ENCODE results near the gene AHSP. TPM values are rescaled to one million over a fixed set of nuclear protein-coding genes. Genes with fewer than 3 reads are reported as not detected.
"Not testable (repeated sequence)": the region's sequence is repeated elsewhere in the genome, so short reads cannot be mapped to it uniquely, and the experiment has no call there.

Gene AHSP
- total and polyA plus RNA-seq, 2 of the 4 experiments (the other 2 are of a cell fraction): not detected

DNA sequence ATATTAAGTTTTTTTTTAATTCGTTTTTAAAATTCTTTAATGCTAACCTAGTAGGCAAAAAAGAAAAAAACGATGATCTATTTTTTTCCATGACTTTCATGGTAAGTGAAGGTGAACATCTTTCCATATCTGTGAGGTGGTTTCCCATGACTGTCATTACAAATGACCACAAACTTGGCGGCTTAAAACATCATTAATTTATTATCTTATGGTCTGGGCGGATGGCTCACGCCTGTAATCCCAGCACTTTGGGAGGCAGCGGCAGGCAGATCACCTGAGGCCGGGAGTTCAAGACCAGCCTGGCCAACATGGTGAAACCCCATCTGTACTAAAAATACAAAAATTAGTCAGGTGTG is 10.5 kb downstream of the AHSP start:
- H4K5ac ChIP-seq (ENCODE audit: low read depth, low read length); H2BK20ac ChIP-seq (ENCODE audit: low read depth, low read length); H2BK5ac ChIP-seq (ENCODE audit: low read depth, low read length, poor library complexity, severe bottlenecking); H3K36me3 ChIP-seq (ENCODE audit: control insufficient read depth, insufficient read depth, low read length); H3K9ac ChIP-seq (ENCODE audit: low read depth, low read length); H3K23ac ChIP-seq (ENCODE audit: low read depth, low read length); H3K4me1 ChIP-seq (ENCODE audit: control insufficient read depth, insufficient read depth, low read length); H3K9me1 ChIP-seq (ENCODE audit: insufficient read depth, low read length); H3K4me2 ChIP-seq (ENCODE audit: low read depth, low read length); H3K79me1 ChIP-seq (ENCODE audit: low read depth in 1 of 2, low read length in 2 of 2); H3K18ac ChIP-seq (ENCODE audit: low read depth, low read length); H4K91ac ChIP-seq (ENCODE audit: insufficient read depth, low read depth, low read length); BruUV-seq (replicated peaks); H2AFZ ChIP-seq (replicated peaks; ENCODE audit: low read length, poor library complexity); H2BK15ac ChIP-seq (ENCODE audit: low read depth, low read length); ATAC-seq (ENCODE audit: low read depth); H3K4me3 ChIP-seq (ENCODE audit: insufficient read depth, low read depth, low read length); H4K8ac ChIP-seq (ENCODE audit: low read depth in 2 of 2, low read length in 2 of 2); H2AK9ac ChIP-seq (replicated peaks; ENCODE audit: low read depth, low read length, poor library complexity); DNase-seq; H3K27ac ChIP-seq (ENCODE audit: insufficient read depth, low read length); POLR2A ChIA-PET (ENCODE audit: unreplicated experiment); intact Hi-C loops (cut with micrococcal nuclease); H2AK5ac ChIP-seq (ENCODE audit: low read depth, low read length); H3K56ac ChIP-seq (ENCODE audit: extremely low read depth, insufficient read depth, low read length); H3K14ac ChIP-seq (replicated peaks; ENCODE audit: low read depth, low read length); in situ Hi-C loops (cut with MboI; ENCODE audit: low sequenced_read_pairs); H2BK120ac ChIP-seq (ENCODE audit: low read depth, low read length); H3K4ac ChIP-seq (ENCODE audit: low read depth, low read length); H4K20me1 ChIP-seq (ENCODE audit: insufficient read depth, low read length); dilution Hi-C loops (cut with HindIII; ENCODE audit: low sequenced_read_pairs, unreplicated experiment); H3K9me3 ChIP-seq (ENCODE audit: control insufficient read depth, insufficient read depth, low read length): not testable (repeated sequence)
- H3K27me3 ChIP-seq (ENCODE audit: control insufficient read depth, insufficient read depth, low read length): peaks cover 23% of the 10 kb centered on the region
- no CpG with 5 or more reads among the region's 7 CpGs for WGBS, 2 experiments (ENCODE audit: extremely low coverage in 2 of 2, insufficient read length in 1 of 2)
- CTCF ChIA-PET: interaction anchor here (0.6 kb wide), 1 partner anchor 47 kb away, joined by 4 read pairs; no protein-coding TSS in a partner anchor

DNA sequence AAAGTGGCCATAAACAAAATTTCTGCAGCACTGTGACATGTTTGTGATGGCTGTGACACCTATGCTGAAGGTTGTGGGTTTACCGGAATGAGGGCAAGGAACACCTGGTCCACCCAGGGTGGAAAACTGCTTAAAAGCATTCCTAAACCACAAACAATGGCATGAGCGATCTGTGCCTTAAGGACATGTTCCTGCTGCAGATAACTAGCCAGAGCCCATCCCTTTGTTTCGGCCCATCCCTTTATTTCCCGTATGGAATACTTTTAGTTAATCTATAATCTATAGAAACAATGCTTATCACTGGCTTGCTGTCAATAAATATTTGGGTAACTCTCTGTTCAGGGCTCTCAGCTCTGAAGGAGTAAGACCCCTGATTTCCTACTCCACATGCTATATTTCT is 12.1 kb downstream of the AHSP start:
- intact Hi-C loops (cut with micrococcal nuclease): loop anchor here (10.0 kb wide), 1 partner anchor 115 kb away; no protein-coding TSS in a partner anchor
- H3K36me3 ChIP-seq (ENCODE audit: control insufficient read depth, insufficient read depth, low read length); H3K9me3 ChIP-seq (ENCODE audit: control insufficient read depth, insufficient read depth, low read length); H2AK5ac ChIP-seq (ENCODE audit: low read depth, low read length); BruUV-seq (replicated peaks); H2AFZ ChIP-seq (replicated peaks; ENCODE audit: low read length, poor library complexity); H4K5ac ChIP-seq (ENCODE audit: low read depth, low read length); H3K4me1 ChIP-seq (ENCODE audit: control insufficient read depth, insufficient read depth, low read length); DNase-seq; H3K9ac ChIP-seq (ENCODE audit: low read depth, low read length); H3K4me2 ChIP-seq (ENCODE audit: low read depth, low read length); dilution Hi-C loops (cut with HindIII; ENCODE audit: low sequenced_read_pairs, unreplicated experiment); H3K56ac ChIP-seq (ENCODE audit: extremely low read depth, insufficient read depth, low read length); H3K14ac ChIP-seq (replicated peaks; ENCODE audit: low read depth, low read length); H4K8ac ChIP-seq (ENCODE audit: low read depth in 2 of 2, low read length in 2 of 2); POLR2A ChIA-PET (ENCODE audit: unreplicated experiment); H3K18ac ChIP-seq (ENCODE audit: low read depth, low read length); in situ Hi-C loops (cut with MboI; ENCODE audit: low sequenced_read_pairs); H3K23ac ChIP-seq (ENCODE audit: low read depth, low read length); H3K79me1 ChIP-seq (ENCODE audit: low read depth in 1 of 2, low read length in 2 of 2); ATAC-seq (ENCODE audit: low read depth); CTCF ChIA-PET; H4K20me1 ChIP-seq (ENCODE audit: insufficient read depth, low read length); H3K4ac ChIP-seq (ENCODE audit: low read depth, low read length); H4K91ac ChIP-seq (ENCODE audit: insufficient read depth, low read depth, low read length); H2AK9ac ChIP-seq (replicated peaks; ENCODE audit: low read depth, low read length, poor library complexity); H3K4me3 ChIP-seq (ENCODE audit: insufficient read depth, low read depth, low read length); H2BK120ac ChIP-seq (ENCODE audit: low read depth, low read length); H2BK20ac ChIP-seq (ENCODE audit: low read depth, low read length); H2BK15ac ChIP-seq (ENCODE audit: low read depth, low read length); H3K27ac ChIP-seq (ENCODE audit: insufficient read depth, low read length); H2BK5ac ChIP-seq (ENCODE audit: low read depth, low read length, poor library complexity, severe bottlenecking); H3K9me1 ChIP-seq (ENCODE audit: insufficient read depth, low read length): not testable (repeated sequence)
- H3K27me3 ChIP-seq (ENCODE audit: control insufficient read depth, insufficient read depth, low read length): peaks cover 23% of the 10 kb centered on the region
- WGBS, 2 experiments (ENCODE audit: extremely low coverage in 2 of 2, insufficient read length in 1 of 2): no CpG with 5 or more reads among the region's 4 CpGs
